ENCODE results near the gene ADAMTS6.

Gene ADAMTS6

GRCh38 chr5:65252977-65253376 is 228.7 kb downstream of the ADAMTS6 start:
- TF ChIP-seq CTCF (IDR thresholded peaks at IDR 0.05; ENCODE audit: low read depth, low read length, missing control alignments) = no peak
- H3K4me3 ChIP-seq (ENCODE audit: low read depth, low read length) = no peak overlapping the region
- no peak for DNase-seq (ENCODE audit: low read depth)

- DNase-seq (ENCODE audit: low read depth) = no peak
- no peak overlapping the region for H3K4me3 ChIP-seq (ENCODE audit: low read depth, low read length)
- TF ChIP-seq CTCF (IDR thresholded peaks at IDR 0.05; ENCODE audit: low read depth, low read length, missing control alignments) = no peak
Observed at GRCh38 chr5:65248896-65249295, 232.8 kb downstream of the ADAMTS6 start.

DNA sequence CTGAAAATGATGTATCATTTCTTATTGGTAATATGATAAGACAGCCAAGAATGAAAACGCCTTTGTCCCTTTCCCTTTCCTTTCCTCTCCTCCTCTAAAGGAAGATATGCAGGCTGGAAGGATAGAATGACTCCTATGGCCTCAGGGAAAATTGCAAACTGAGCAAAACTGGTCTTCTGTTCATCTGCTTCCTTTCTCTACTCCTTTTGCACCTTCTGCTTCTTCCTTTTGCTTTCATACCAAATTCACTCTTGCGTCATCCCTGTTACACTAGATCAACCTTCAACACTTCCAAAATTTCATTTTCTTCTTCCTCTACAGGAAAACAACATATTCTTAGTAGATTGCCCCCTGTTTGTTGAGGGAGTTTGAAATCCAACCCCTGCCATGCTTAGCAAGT is 234.1 kb downstream of the ADAMTS6 start:
- no peak for DNase-seq (ENCODE audit: low read depth)
- no peak for TF ChIP-seq CTCF (IDR thresholded peaks at IDR 0.05; ENCODE audit: low read depth, low read length, missing control alignments)

DNA sequence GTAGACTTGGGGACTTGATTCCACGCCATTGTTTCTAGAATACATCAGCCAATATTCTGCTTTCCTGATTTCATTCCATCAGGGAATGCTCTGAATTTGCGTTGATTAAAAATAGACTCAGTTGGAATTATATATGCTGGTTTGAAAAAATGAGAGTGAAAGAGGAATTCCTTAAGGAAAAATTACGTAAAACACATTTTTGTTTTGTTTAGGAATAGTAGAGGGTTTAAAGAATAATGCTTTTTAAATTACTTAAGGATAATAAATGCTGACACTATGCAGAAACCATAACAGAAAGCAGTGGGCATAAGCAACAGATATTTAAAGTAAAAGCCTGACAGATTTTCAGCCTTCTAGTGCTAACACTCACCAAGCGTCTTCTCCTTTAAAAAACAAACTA is 235.0 kb downstream of the ADAMTS6 start:
- no peak overlapping the region for H3K4me3 ChIP-seq (ENCODE audit: low read depth, low read length)
- no peak for TF ChIP-seq CTCF (IDR thresholded peaks at IDR 0.05; ENCODE audit: low read depth, low read length, missing control alignments)
- no peak for DNase-seq (ENCODE audit: low read depth)

More for the DNA sequence above, 234.1 kb downstream of the ADAMTS6 start:
- no peak overlapping the region for H3K4me3 ChIP-seq (ENCODE audit: low read depth, low read length)

DNA sequence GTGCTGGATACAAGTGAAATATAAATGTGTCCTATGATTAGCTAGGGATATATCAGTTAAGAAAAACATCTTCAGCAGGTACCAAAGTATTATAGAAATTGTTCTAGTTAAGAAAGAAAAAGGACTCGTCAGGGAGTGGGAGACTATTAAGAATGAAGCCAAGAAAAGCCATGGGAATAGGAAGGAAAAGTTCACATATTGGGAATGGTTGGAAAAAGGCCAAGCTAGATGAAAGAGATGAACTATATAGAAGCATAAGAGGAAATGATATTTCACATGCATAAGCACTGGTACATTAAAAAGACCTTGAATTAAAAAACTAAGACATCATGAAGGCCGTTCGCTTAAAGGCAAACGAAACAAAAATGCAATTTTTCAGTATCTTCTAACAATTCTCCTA is 237.7 kb downstream of the ADAMTS6 start:
- H3K4me3 ChIP-seq (ENCODE audit: low read depth, low read length) = no peak overlapping the region
- no peak for TF ChIP-seq CTCF (IDR thresholded peaks at IDR 0.05; ENCODE audit: low read depth, low read length, missing control alignments)
- DNase-seq (ENCODE audit: low read depth) = no peak

GRCh38 chr5:65243161-65243560 is 238.6 kb downstream of the ADAMTS6 start:
- no peak for DNase-seq (ENCODE audit: low read depth)
- TF ChIP-seq CTCF (IDR thresholded peaks at IDR 0.05; ENCODE audit: low read depth, low read length, missing control alignments) = no peak
- H3K4me3 ChIP-seq (ENCODE audit: low read depth, low read length) = no peak overlapping the region

GRCh38 chr5:65229841-65230240 is 251.9 kb downstream of the ADAMTS6 start:
- no peak overlapping the region for H3K4me3 ChIP-seq (ENCODE audit: low read depth, low read length)
- no peak for DNase-seq (ENCODE audit: low read depth)
- TF ChIP-seq CTCF (IDR thresholded peaks at IDR 0.05; ENCODE audit: low read depth, low read length, missing control alignments) = no peak

Data from GM12864 (cell line).